Effector CD8-positive, alpha-beta T cell (primary cell): ENCODE measurements around the gene EXOC3L4.
"Not testable (repeated sequence)": the region's sequence is repeated elsewhere in the genome, so short reads cannot be mapped to it uniquely, and the experiment has no call there.

ENCODE experiments used
- DNase-seq: peaks from one replicate; lab custom pipeline; 2025; lab: John Stamatoyannopoulos, UW

Gene EXOC3L4

GRCh38 chr14:103151270-103151945, 56.9 kb downstream of the EXOC3L4 start:
- DNase-seq, result no peak

- no peak for DNase-seq
Observed at GRCh38 chr14:103155010-103155409, 60.5 kb downstream of the EXOC3L4 start.

GRCh38 chr14:103155416-103155815, 60.9 kb downstream of the EXOC3L4 start:
- not testable (repeated sequence) for DNase-seq

GRCh38 chr14:103155826-103156394, 61.4 kb downstream of the EXOC3L4 start:
- no peak for DNase-seq

- DNase-seq, result no peak
Observed at GRCh38 chr14:103156651-103157378, 62.3 kb downstream of the EXOC3L4 start.

- no peak for DNase-seq
Observed at GRCh38 chr14:103157969-103158368, 63.4 kb downstream of the EXOC3L4 start.

- no peak for DNase-seq
Observed at GRCh38 chr14:103158688-103159087, 64.2 kb downstream of the EXOC3L4 start.
